CD14-positive monocyte (primary cell): Measurements from ENCODE around the gene PPP4R1. TPM values are rescaled to one million over a fixed set of nuclear protein-coding genes. Genes with fewer than 3 reads are reported as not detected.

Experiments used
- DNase-seq, 3 donors: peaks; one replicate each; pipeline ENCODE4 v3.0.0-alpha.2; 2011 to 2022
- H2AFZ ChIP-seq: 2 replicates; pipeline ENCODE4 v1.6.0; 2012; ENCODE audit warnings: mild to moderate bottlenecking, low read depth, low read length, inconsistent platforms; ENCODE audit not compliant: insufficient read depth, poor library complexity, severe bottlenecking
- H3K27ac ChIP-seq, 2 donors: 1 replicate in 1 of 2; 2 replicates in 1 of 2; pipeline ENCODE4 v1.5.1; 2012 to 2013; ENCODE audit warnings: low read length in 2 of 2, control low read depth in 1 of 2, inconsistent platforms in 1 of 2, low read depth in 1 of 2, mild to moderate bottlenecking in 1 of 2
- H3K27me3 ChIP-seq, 2 donors: one replicate each; pipeline versions ENCODE4 v1.6.0 to v1.6.1; 2011 to 2013; ENCODE audit warnings: low read length in 2 of 2; ENCODE audit not compliant: control insufficient read depth in 2 of 2, insufficient read depth in 2 of 2
- H3K36me3 ChIP-seq, 2 donors: replicated peaks in 1 of 2; 1 replicate in 1 of 2; 2 replicates in 1 of 2; pipeline versions ENCODE4 v1.5.1 to v1.6.1; 2012 to 2013; ENCODE audit warnings: low read length in 2 of 2, control low read depth in 1 of 2, inconsistent platforms in 1 of 2, mild to moderate bottlenecking in 1 of 2; ENCODE audit not compliant: insufficient read depth in 2 of 2, control insufficient read depth in 1 of 2
- H3K4me1 ChIP-seq, 2 donors: 1 replicate in 1 of 2; 2 replicates in 1 of 2; pipeline versions ENCODE4 v1.5.1 to v1.6.1; 2012 to 2013; ENCODE audit warnings: low read length in 2 of 2, control low read depth in 1 of 2, inconsistent platforms in 1 of 2, mild to moderate bottlenecking in 1 of 2, moderate library complexity in 1 of 2; ENCODE audit not compliant: insufficient read depth in 2 of 2, control insufficient read depth in 1 of 2
- H3K4me2 ChIP-seq: replicated peaks from 2 replicates; pipeline ENCODE3; 2012; ENCODE audit warnings: low read length, moderate library complexity, mild to moderate bottlenecking; ENCODE audit not compliant: poor library complexity, severe bottlenecking; ENCODE audit errors: extremely low read depth
- H3K4me3 ChIP-seq, 3 experiments: fragments of 200-600 bp in 1 of 3; sonication (generic) in 1 of 3; replicated peaks in 1 of 3; 1 replicate in 2 of 3; 2 replicates in 1 of 3; pipeline ENCODE4 v1.5.1; 2011 to 2013; ENCODE audit warnings: low read length in 3 of 3, mild to moderate bottlenecking in 3 of 3, control low read depth in 2 of 3, low read depth in 2 of 3, inconsistent platforms in 1 of 3, moderate library complexity in 1 of 3
- H3K79me2 ChIP-seq: 2 replicates; pipeline ENCODE4 v1.6.0; 2012; ENCODE audit warnings: mild to moderate bottlenecking, control low read depth, inconsistent platforms, low read length, moderate library complexity; ENCODE audit not compliant: insufficient read depth
- H3K9ac ChIP-seq: 2 replicates; pipeline ENCODE4 v1.6.0; 2017; ENCODE audit warnings: low read length, mild to moderate bottlenecking; ENCODE audit not compliant: insufficient read depth, poor library complexity, severe bottlenecking
- H3K9me3 ChIP-seq, 2 donors: replicated peaks in 1 of 2; 1 replicate in 1 of 2; 2 replicates in 1 of 2; pipeline versions ENCODE4 v1.5.1 to v1.6.1; 2012 to 2013; ENCODE audit warnings: low read length in 2 of 2, control low read depth in 1 of 2; ENCODE audit not compliant: control insufficient read depth in 1 of 2, insufficient read depth in 1 of 2
- H4K20me1 ChIP-seq: 2 replicates; pipeline ENCODE4 v1.6.0; 2012; ENCODE audit warnings: mild to moderate bottlenecking, low read length, control low read depth, moderate library complexity; ENCODE audit not compliant: insufficient read depth
- H3K27ac Mint-ChIP-seq, 7 donors: one replicate each; pipeline ENCODE4 v1.8.0; 2020; ENCODE audit warnings: mild to moderate bottlenecking in 7 of 7, mixed read lengths in 7 of 7, moderate library complexity in 6 of 7, inconsistent platforms in 2 of 7
- H3K27me3 Mint-ChIP-seq, 3 donors: one replicate each; pipeline ENCODE4 v1.8.0; 2021 to 2022; ENCODE audit warnings: low read depth in 3 of 3, mild to moderate bottlenecking in 3 of 3, mixed read lengths in 3 of 3, moderate library complexity in 3 of 3, inconsistent platforms in 1 of 3
- H3K36me3 Mint-ChIP-seq, 2 donors: one replicate each; pipeline ENCODE4 v1.8.0; 2020; ENCODE audit warnings: mixed read lengths in 2 of 2, inconsistent platforms in 1 of 2, mild to moderate bottlenecking in 1 of 2
- H3K4me1 Mint-ChIP-seq: one replicate; pipeline ENCODE4 v1.8.0; 2020; ENCODE audit warnings: mild to moderate bottlenecking, mixed read lengths
- H3K4me3 Mint-ChIP-seq, 2 donors: one replicate each; pipeline ENCODE4 v1.8.0; 2020; ENCODE audit warnings: mild to moderate bottlenecking in 2 of 2, mixed read lengths in 2 of 2, moderate library complexity in 1 of 2
- H3K9me3 Mint-ChIP-seq, 7 donors: one replicate each; pipeline ENCODE4 v1.8.0; 2020 to 2022; ENCODE audit warnings: mixed read lengths in 7 of 7, mild to moderate bottlenecking in 6 of 7, moderate library complexity in 6 of 7, inconsistent platforms in 2 of 7
- WGBS: methylation state at CpG from one replicate; pipeline ENCODE4 v1.1.5; 2013; ENCODE audit warnings: missing lambda C conversion rate; ENCODE audit not compliant: insufficient coverage; 5-methylcytosine and 5-hydroxymethylcytosine counted together
- intact Hi-C, 2 donors: fragments of 100-400 bp; cut with micrococcal nuclease; formaldehyde crosslinking; loops; one replicate each; pipeline versions ENCODE4 v1.15.0 to v1.15.1; 2023
- polyA plus RNA-seq, 3 donors: library from polyadenylated mRNA; depleted of rRNA in 1 of 3; unstranded in 2 of 3; stranded (reverse) in 1 of 3; fragments of 300-500 nt in 2 of 3; fragments of >200 nt in 1 of 3; fragmentation: Illumina TruSeq in 2 of 3; gene quantifications; 1 replicate in 2 of 3; 2 replicates in 1 of 3; pipeline ENCODE4 v1.2.3, GENCODE V29; 2012 to 2021
- TF ChIP-seq, protein P1 (sequence below): fragments of 200-600 bp; IDR thresholded peaks from one replicate; pipeline ENCODE4 v1.8.0; 2022; ENCODE audit warnings: antibody characterized with exemption, mild to moderate bottlenecking

The PPP4R1 gene
- polyA plus RNA-seq, 3 donors: 22.0 to 45.3 (median 24.6) TPM

GRCh38 chr18:9615280-9615797 lies 980 bp upstream of the PPP4R1 start:
- intact Hi-C loops: loop anchor here (10.0 kb wide), 5 partner anchors 89 to 909 kb away; partner anchors contain the start of genes RAB31 (in 2 of the 2) and NAPG (in 1 of the 2)
- TF ChIP-seq, protein P1, sequence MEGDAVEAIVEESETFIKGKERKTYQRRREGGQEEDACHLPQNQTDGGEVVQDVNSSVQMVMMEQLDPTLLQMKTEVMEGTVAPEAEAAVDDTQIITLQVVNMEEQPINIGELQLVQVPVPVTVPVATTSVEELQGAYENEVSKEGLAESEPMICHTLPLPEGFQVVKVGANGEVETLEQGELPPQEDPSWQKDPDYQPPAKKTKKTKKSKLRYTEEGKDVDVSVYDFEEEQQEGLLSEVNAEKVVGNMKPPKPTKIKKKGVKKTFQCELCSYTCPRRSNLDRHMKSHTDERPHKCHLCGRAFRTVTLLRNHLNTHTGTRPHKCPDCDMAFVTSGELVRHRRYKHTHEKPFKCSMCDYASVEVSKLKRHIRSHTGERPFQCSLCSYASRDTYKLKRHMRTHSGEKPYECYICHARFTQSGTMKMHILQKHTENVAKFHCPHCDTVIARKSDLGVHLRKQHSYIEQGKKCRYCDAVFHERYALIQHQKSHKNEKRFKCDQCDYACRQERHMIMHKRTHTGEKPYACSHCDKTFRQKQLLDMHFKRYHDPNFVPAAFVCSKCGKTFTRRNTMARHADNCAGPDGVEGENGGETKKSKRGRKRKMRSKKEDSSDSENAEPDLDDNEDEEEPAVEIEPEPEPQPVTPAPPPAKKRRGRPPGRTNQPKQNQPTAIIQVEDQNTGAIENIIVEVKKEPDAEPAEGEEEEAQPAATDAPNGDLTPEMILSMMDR: no peak

GRCh38 chr18:9613550-9614400 lies 584 bp downstream of the PPP4R1 start:
- DNase-seq: peak; percentile 28 to 62 (median 52)
- no peaks in the 10 kb centered on the region for H3K27me3 Mint-ChIP-seq
- no peaks in the 10 kb centered on the region for H3K9me3 Mint-ChIP-seq
- Histone ChIP-seq H3K27me3 (no peaks in the 10 kb centered on the region), H2AFZ (peak overlapping the region; percentile 80), H3K4me1 (peaks cover 20 to 32% of the 10 kb centered on the region in 2 donors), H3K27ac (peak overlapping the region; percentile 76 to 84), H3K4me3 (peak overlapping the region; percentile 58 to 78 (median 60)), H3K36me3 (peaks cover 5 to 14% of the 10 kb centered on the region in 2 donors), H3K79me2 (peaks cover 62% of the 10 kb centered on the region), H4K20me1 (peaks cover 41% of the 10 kb centered on the region), H3K9me3 (no peaks in the 10 kb centered on the region), H3K4me2 (peak overlapping the region; percentile 86), H3K9ac (peak overlapping the region; percentile 80)
- H3K36me3 Mint-ChIP-seq: peaks cover 13 to 23% of the 10 kb centered on the region in 2 donors
- TF ChIP-seq, protein P1: no peak
- WGBS: under 1% methylated on average over 74 of the region's 78 CpGs
- H3K4me3 Mint-ChIP-seq: peak overlapping the region; percentile 96 to 99
- intact Hi-C loops: loop anchor here (10.0 kb wide), 5 partner anchors 91 to 911 kb away; partner anchors contain the start of genes RAB31 (in 2 of the 2) and NAPG (in 1 of the 2)
- peaks cover 42% of the 10 kb centered on the region for H3K4me1 Mint-ChIP-seq
- peak overlapping the region; percentile 89 to 97 (median 94) for H3K27ac Mint-ChIP-seq

More at GRCh38 chr18:9615280-9615797, 980 bp upstream of the PPP4R1 start:
- Histone ChIP-seq H3K79me2 (peaks cover 47% of the 10 kb centered on the region), H3K4me1 (peaks cover 30 to 43% of the 10 kb centered on the region in 2 donors), H3K4me2 (peak overlapping the region; percentile 77), H2AFZ (peak overlapping the region; percentile 92), H3K9ac (peak overlapping the region; percentile 80), H3K4me3 (peak overlapping the region; percentile 31 to 78 (median 46)), H4K20me1 (peaks cover 28% of the 10 kb centered on the region), H3K27ac (peak overlapping the region; percentile 75 to 86), H3K9me3 (no peaks in the 10 kb centered on the region), H3K27me3 (no peaks in the 10 kb centered on the region), H3K36me3 (peaks cover 5 to 14% of the 10 kb centered on the region in 2 donors)
- Mint-ChIP-seq H3K4me1 (peaks cover 46% of the 10 kb centered on the region), H3K9me3 (no peaks in the 10 kb centered on the region), H3K36me3 (peaks cover 13 to 18% of the 10 kb centered on the region in 2 donors), H3K27me3 (no peaks in the 10 kb centered on the region), H3K4me3 (peak overlapping the region; percentile 76 to 85), H3K27ac (peak overlapping the region; percentile 74 to 95 (median 87))
- WGBS: 52% methylated on average over 9 of the region's 13 CpGs
- no peak for DNase-seq
